NCI-H2107 (cell line): Measurements from ENCODE around the gene ALKAL2.
"Not testable (repeated sequence)": the region's sequence is repeated elsewhere in the genome, so short reads cannot be mapped to it uniquely, and the experiment has no call there.

Experiments used
- DNase-seq: peaks from one replicate; lab custom pipeline; 2025; lab: John Stamatoyannopoulos, UW

The ALKAL2 gene

GRCh38 chr2:287911-288757, at the start of gene ALKAL2:
Gene ALKAL2 (minus strand): TSS chr2:288091. CDS start chr2:287835, 256 bp downstream.
- DNase-seq = no peak

- DNase-seq = not testable (repeated sequence)
Observed at GRCh38 chr2:336949-337348, 49.1 kb upstream of the ALKAL2 start.

GRCh38 chr2:336360-336759, 48.5 kb upstream of the ALKAL2 start:
- no peak for DNase-seq

- DNase-seq = no peak
Observed at GRCh38 chr2:332592-332991, 44.7 kb upstream of the ALKAL2 start.

GRCh38 chr2:328761-329160, 40.9 kb upstream of the ALKAL2 start:
- DNase-seq = no peak

- DNase-seq = no peak
Observed at GRCh38 chr2:323035-323434, 35.1 kb upstream of the ALKAL2 start.

- no peak for DNase-seq
Observed at GRCh38 chr2:322326-322725, 34.4 kb upstream of the ALKAL2 start.

GRCh38 chr2:320561-320960, 32.7 kb upstream of the ALKAL2 start:
- no peak for DNase-seq

- DNase-seq = no peak
Observed at GRCh38 chr2:319059-319600, 31.2 kb upstream of the ALKAL2 start.

GRCh38 chr2:317501-318424, 29.9 kb upstream of the ALKAL2 start:
- no peak for DNase-seq

GRCh38 chr2:316381-316780, 28.5 kb upstream of the ALKAL2 start:
- no peak for DNase-seq

GRCh38 chr2:315925-316324, 28.0 kb upstream of the ALKAL2 start:
- DNase-seq = not testable (repeated sequence)

GRCh38 chr2:314561-315336, 26.9 kb upstream of the ALKAL2 start:
- no peak for DNase-seq

- DNase-seq = no peak
Observed at GRCh38 chr2:313991-314390, 26.1 kb upstream of the ALKAL2 start.

- DNase-seq = no peak
Observed at GRCh38 chr2:310994-311393, 23.1 kb upstream of the ALKAL2 start.

GRCh38 chr2:309954-310510, 22.1 kb upstream of the ALKAL2 start:
- no peak for DNase-seq

GRCh38 chr2:309148-309953, 21.5 kb upstream of the ALKAL2 start:
- no peak for DNase-seq

- DNase-seq = no peak
Observed at GRCh38 chr2:305366-305765, 17.5 kb upstream of the ALKAL2 start.

GRCh38 chr2:296354-296753, 8.5 kb upstream of the ALKAL2 start:
- no peak for DNase-seq

GRCh38 chr2:295090-295489, 7.2 kb upstream of the ALKAL2 start:
- DNase-seq = no peak
